Adrenal gland (tissue), 5 donors: ENCODE measurements around the gene PRSS33.

ENCODE experiments used
- CTCF ChIP-seq, 6 experiments: fragments of 450-650 bp in 4 of 6; fragments of 200-600 bp in 2 of 6; sonication (generic) in 1 of 6; IDR thresholded peaks; 1 replicate in 5 of 6; 2 replicates in 1 of 6; pipeline versions ENCODE4 v1.5.1 to v1.8.0; 2016 to 2021; ENCODE audit warnings: antibody characterized with exemption in 6 of 6, mild to moderate bottlenecking in 2 of 6, moderate library complexity in 1 of 6
- POLR2A ChIP-seq, 2 donors: fragments of 450-650 bp; IDR thresholded peaks; one replicate each; pipeline ENCODE4 v1.6.1; 2017; ENCODE audit warnings: antibody characterized with exemption in 2 of 2, mild to moderate bottlenecking in 2 of 2, moderate library complexity in 1 of 2
- donor health status: DM: no; HTN: no; CAD: no.

DNA sequence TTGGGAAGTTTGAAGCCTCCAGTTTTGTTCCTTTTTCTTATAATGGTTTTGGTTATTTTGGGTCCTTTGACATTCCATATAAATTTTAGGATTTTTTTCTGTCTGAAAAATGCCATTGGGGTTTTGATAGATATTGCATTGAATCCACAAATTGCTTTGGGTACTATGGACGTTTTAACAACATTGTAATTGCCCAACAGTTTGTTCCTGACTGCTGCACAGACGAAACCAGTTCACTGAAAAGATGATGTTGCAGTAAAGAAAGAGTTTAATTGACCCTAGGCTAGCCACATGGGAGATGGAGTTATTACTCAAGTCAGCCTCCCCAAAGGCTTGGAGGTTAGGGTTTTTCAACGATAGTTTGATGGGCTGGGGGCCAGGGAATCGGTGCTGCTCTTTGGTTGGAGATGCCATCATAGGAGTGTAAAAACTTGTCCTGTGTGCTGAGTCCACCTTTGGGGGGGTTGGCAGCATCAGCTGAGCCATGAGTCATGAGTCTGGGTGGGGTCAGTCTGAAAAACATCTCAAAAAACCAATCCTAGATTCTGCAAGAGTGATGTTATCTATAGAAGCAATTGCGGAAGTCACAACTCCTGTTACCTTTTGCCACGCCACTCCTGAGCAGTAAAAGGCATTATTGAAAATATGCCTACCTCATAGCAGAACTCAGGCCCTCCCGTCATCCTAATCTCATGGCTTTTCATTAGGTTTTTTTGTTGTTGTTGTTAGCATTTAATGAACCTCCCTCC lies 8.2 kb upstream of the PRSS33 start:
- TF ChIP-seq POLR2A (IDR thresholded peaks at IDR 0.05) (no peak), CTCF (IDR thresholded peaks at IDR 0.05) (no peak)
